PFSK-1 (cell line): ENCODE measurements around the gene GTF2H4. TPM values are rescaled to one million over a fixed set of nuclear protein-coding genes. Genes with fewer than 3 reads are reported as not detected.

ENCODE experiments used
- FOXP2 ChIP-seq: optimal IDR thresholded peaks from 2 replicates; pipeline ENCODE3; 2011; ENCODE audit warnings: borderline replicate concordance, control low read depth, inconsistent platforms; ENCODE audit not compliant: insufficient read depth; ENCODE audit errors: extremely low read length, extremely low read depth
- POLR2AphosphoS5 ChIP-seq: IDR thresholded peaks from 2 replicates; pipeline ENCODE4 v1.6.1; 2012; ENCODE audit warnings: low read depth, mild to moderate bottlenecking, control low read depth, low read length, moderate library complexity
- SIN3A ChIP-seq: IDR thresholded peaks from 2 replicates; pipeline ENCODE4 v1.6.1; 2012; ENCODE audit warnings: mild to moderate bottlenecking, low read length, moderate library complexity, borderline replicate concordance; ENCODE audit not compliant: insufficient read depth
- TAF1 ChIP-seq: IDR thresholded peaks from 2 replicates; pipeline ENCODE4 v1.6.1; 2012; ENCODE audit warnings: low read length, control low read depth, borderline replicate concordance; ENCODE audit not compliant: insufficient read depth
- polyA plus RNA-seq: library from polyadenylated mRNA; unstranded; fragments of >200 nt; gene quantifications from one replicate; pipeline ENCODE4 v1.2.1, GENCODE V29; 2012; ENCODE audit warnings: low read depth, missing spikeins; ENCODE audit not compliant: insufficient read length
- TF ChIP-seq, protein P1 (sequence below), 2 experiments: IDR thresholded peaks; 2 replicates each; pipeline versions ENCODE4 v1.6.1 to v1.8.0; 2011 to 2012; ENCODE audit warnings: low read depth in 2 of 2, low read length in 2 of 2, control low read depth in 1 of 2, inconsistent platforms in 1 of 2, mild to moderate bottlenecking in 1 of 2, moderate library complexity in 1 of 2; ENCODE audit not compliant: insufficient read depth in 1 of 2

Gene GTF2H4
- 30.4 TPM for polyA plus RNA-seq

- TF ChIP-seq TAF1 (no peak), FOXP2 (peak; percentile 45), SIN3A (no peak), POLR2AphosphoS5 (no peak)
- TF ChIP-seq, protein P1, sequence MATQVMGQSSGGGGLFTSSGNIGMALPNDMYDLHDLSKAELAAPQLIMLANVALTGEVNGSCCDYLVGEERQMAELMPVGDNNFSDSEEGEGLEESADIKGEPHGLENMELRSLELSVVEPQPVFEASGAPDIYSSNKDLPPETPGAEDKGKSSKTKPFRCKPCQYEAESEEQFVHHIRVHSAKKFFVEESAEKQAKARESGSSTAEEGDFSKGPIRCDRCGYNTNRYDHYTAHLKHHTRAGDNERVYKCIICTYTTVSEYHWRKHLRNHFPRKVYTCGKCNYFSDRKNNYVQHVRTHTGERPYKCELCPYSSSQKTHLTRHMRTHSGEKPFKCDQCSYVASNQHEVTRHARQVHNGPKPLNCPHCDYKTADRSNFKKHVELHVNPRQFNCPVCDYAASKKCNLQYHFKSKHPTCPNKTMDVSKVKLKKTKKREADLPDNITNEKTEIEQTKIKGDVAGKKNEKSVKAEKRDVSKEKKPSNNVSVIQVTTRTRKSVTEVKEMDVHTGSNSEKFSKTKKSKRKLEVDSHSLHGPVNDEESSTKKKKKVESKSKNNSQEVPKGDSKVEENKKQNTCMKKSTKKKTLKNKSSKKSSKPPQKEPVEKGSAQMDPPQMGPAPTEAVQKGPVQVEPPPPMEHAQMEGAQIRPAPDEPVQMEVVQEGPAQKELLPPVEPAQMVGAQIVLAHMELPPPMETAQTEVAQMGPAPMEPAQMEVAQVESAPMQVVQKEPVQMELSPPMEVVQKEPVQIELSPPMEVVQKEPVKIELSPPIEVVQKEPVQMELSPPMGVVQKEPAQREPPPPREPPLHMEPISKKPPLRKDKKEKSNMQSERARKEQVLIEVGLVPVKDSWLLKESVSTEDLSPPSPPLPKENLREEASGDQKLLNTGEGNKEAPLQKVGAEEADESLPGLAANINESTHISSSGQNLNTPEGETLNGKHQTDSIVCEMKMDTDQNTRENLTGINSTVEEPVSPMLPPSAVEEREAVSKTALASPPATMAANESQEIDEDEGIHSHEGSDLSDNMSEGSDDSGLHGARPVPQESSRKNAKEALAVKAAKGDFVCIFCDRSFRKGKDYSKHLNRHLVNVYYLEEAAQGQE (IDR thresholded peaks at IDR 0.05; ENCODE audit: insufficient read depth in 1 of 2, low read depth in 2 of 2, low read length in 2 of 2), result 0 out of 4 replicates have a peak, but pooled peaks have one; percentile 23 to 46
These were observed at the start of gene GTF2H4 for GRCh38 chr6:30907758-30908591. Gene GTF2H4, plus strand, starts transcription at chr6:30908207.

DNA sequence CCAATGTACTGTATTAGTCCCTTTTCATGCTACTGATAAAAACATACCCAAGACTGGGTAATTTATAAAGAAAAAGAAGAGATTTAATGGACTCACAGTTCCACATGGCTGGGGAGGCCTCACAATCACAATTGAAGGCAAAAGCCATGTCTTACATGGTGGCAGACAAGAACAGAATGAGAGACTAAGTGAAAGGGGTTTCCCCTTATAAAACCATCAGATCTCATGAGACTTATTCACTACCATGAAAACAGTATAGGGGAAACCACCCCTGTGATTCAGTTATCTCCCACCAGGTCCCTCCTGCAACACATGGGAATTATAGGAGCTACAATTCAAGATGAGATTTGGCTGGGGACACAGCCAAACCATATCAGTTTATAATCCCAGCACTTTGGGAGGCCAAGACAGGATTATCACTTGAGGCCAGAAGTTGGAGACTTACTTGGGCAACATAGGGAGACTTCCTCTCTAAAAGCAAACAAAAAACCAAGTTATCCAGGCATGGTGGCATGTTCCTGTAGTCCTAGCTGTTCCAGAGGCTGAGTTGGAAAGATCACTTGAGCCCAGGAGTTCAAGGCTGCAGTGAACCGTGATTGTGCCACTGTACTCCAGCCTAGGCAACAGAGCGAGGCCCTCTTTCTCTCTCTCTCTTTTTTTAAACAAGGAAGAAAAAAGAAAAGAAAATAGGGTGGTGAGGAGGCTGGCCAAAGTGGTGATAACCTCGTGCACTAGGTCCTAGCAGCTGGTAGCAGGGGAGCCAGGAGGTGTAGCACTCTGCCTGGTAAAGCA lies 46.6 kb upstream of the GTF2H4 start:
- no peak for TF ChIP-seq FOXP2
- no peak for TF ChIP-seq POLR2AphosphoS5
- TF ChIP-seq TAF1, result no peak
- no peak for TF ChIP-seq SIN3A
- TF ChIP-seq, protein P1 (IDR thresholded peaks at IDR 0.05; ENCODE audit: insufficient read depth in 1 of 2, low read depth in 2 of 2, low read length in 2 of 2), result no peak

- TF ChIP-seq, protein P1 (IDR thresholded peaks at IDR 0.05; ENCODE audit: insufficient read depth in 1 of 2, low read depth in 2 of 2, low read length in 2 of 2), result no peak
- TF ChIP-seq POLR2AphosphoS5 (no peak), SIN3A (no peak), TAF1 (no peak), FOXP2 (no peak)
These were observed 45.7 kb upstream of the GTF2H4 start for GRCh38 chr6:30862156-30862875.

GRCh38 chr6:30864325-30864724 lies 43.7 kb upstream of the GTF2H4 start:
- TF ChIP-seq SIN3A, result no peak
- TF ChIP-seq, protein P1 (IDR thresholded peaks at IDR 0.05; ENCODE audit: insufficient read depth in 1 of 2, low read depth in 2 of 2, low read length in 2 of 2), result no peak
